ENCODE data around the gene HSPB9. TPM values are rescaled to one million over a fixed set of nuclear protein-coding genes. Genes with fewer than 3 reads are reported as not detected.
"Not testable (repeated sequence)": the region's sequence is repeated elsewhere in the genome, so short reads cannot be mapped to it uniquely, and the experiment has no call there.

HSPB9 gene
- total RNA-seq, 5 donors from 2014 or later (not counting 1 experiment from before 2014, with no cell fraction given): 0.13 to 0.18 TPM; not detected in 3

GRCh38 chr17:42142371-42142896 is 19.8 kb downstream of the HSPB9 start:
- Mint-ChIP-seq H3K9me3 (no peaks in the 10 kb centered on the region), H3K27me3 (no peaks in the 10 kb centered on the region), H3K4me3 (no peak overlapping the region), H3K27ac (no peak overlapping the region), H3K4me1 (peaks cover 20 to 64% (median 61%) of the 10 kb centered on the region in 3 donors), H3K36me3 (peaks cover 31% of the 10 kb centered on the region)
- H3K9me3 ChIP-seq: no peaks in the 10 kb centered on the region
- H3K27me3 ChIP-seq (replicated peaks in 1 of 2; ENCODE audit: control insufficient read depth in 2 of 2, extremely low read depth in 1 of 2, insufficient read depth in 2 of 2, low read length in 1 of 2): no peaks in the 10 kb centered on the region
- 91% methylated on average over 6 of the region's 7 CpGs for WGBS (ENCODE audit: insufficient coverage)
- CTCF ChIA-PET: interaction anchor here in 1 of 2 donors (1.6 kb wide), 1 partner anchor 12 kb away, joined by 3 read pairs; no protein-coding TSS in a partner anchor
- H3K4me3 ChIP-seq (ENCODE audit: control insufficient read depth in 1 of 2, extremely low read depth in 1 of 2, low read length in 1 of 2): no peak overlapping the region
- peaks cover 8 to 45% of the 10 kb centered on the region in 2 donors for H3K36me3 ChIP-seq (ENCODE audit: control insufficient read depth in 2 of 2, extremely low read depth in 1 of 2, insufficient read depth in 1 of 2, low read length in 1 of 2)
- POLR2A ChIA-PET: interaction anchor here in 1 of 2 donors (0.5 kb wide), 1 partner anchor 178 kb away, joined by 4 read pairs; no protein-coding TSS in a partner anchor
- ATAC-seq (replicated peaks in 1 of 4): no peak
- H3K27ac ChIP-seq (ENCODE audit: low read length): no peak overlapping the region
- DNase-seq: no peak
- H3K4me1 ChIP-seq (ENCODE audit: control insufficient read depth in 1 of 2, extremely low read depth in 1 of 2, insufficient read depth in 2 of 2, low read length in 2 of 2): peaks cover 0 to 32% of the 10 kb centered on the region in 2 experiments

GRCh38 chr17:42143138-42143537 is 20.5 kb downstream of the HSPB9 start:
- H3K27ac ChIP-seq (ENCODE audit: low read length); H3K27ac Mint-ChIP-seq; POLR2A ChIA-PET: not testable (repeated sequence)

GRCh38 chr17:42146911-42147607 is 24.5 kb downstream of the HSPB9 start:
- ChIA-PET POLR2A (interaction anchor here in 1 of 2 donors (0.6 kb wide), 1 partner anchor 227 kb away, joined by 3 read pairs; no protein-coding TSS in a partner anchor), CTCF (no interaction called here)
- Mint-ChIP-seq H3K9me3 (no peaks in the 10 kb centered on the region), H3K36me3 (peaks cover 28% of the 10 kb centered on the region), H3K4me1 (peaks cover 37 to 55% (median 50%) of the 10 kb centered on the region in 3 donors), H3K4me3 (no peak overlapping the region), H3K27ac (no peak overlapping the region), H3K27me3 (no peaks in the 10 kb centered on the region)
- H3K4me1 ChIP-seq (ENCODE audit: control insufficient read depth in 1 of 2, extremely low read depth in 1 of 2, insufficient read depth in 2 of 2, low read length in 2 of 2): peaks cover 0 to 24% of the 10 kb centered on the region in 2 experiments
- WGBS (ENCODE audit: insufficient coverage): 86% methylated on average over 5 of the region's 13 CpGs
- no peaks in the 10 kb centered on the region for H3K27me3 ChIP-seq (replicated peaks in 1 of 2; ENCODE audit: control insufficient read depth in 2 of 2, extremely low read depth in 1 of 2, insufficient read depth in 2 of 2, low read length in 1 of 2)
- no peak overlapping the region for H3K4me3 ChIP-seq (ENCODE audit: control insufficient read depth in 1 of 2, extremely low read depth in 1 of 2, low read length in 1 of 2)
- peaks cover 7 to 46% of the 10 kb centered on the region in 2 donors for H3K36me3 ChIP-seq (ENCODE audit: control insufficient read depth in 2 of 2, extremely low read depth in 1 of 2, insufficient read depth in 1 of 2, low read length in 1 of 2)
- no peak for ATAC-seq (replicated peaks in 1 of 4)
- no peaks in the 10 kb centered on the region for H3K9me3 ChIP-seq
- DNase-seq: no peak
- no peak overlapping the region for H3K27ac ChIP-seq (ENCODE audit: low read length)

More at GRCh38 chr17:42143138-42143537, 20.5 kb downstream of the HSPB9 start:
- not testable (repeated sequence) for H3K9me3 Mint-ChIP-seq; DNase-seq; H3K27me3 Mint-ChIP-seq; H3K4me3 ChIP-seq (ENCODE audit: control insufficient read depth in 1 of 2, extremely low read depth in 1 of 2, low read length in 1 of 2); H3K9me3 ChIP-seq; H3K27me3 ChIP-seq (replicated peaks in 1 of 2; ENCODE audit: control insufficient read depth in 2 of 2, extremely low read depth in 1 of 2, insufficient read depth in 2 of 2, low read length in 1 of 2); H3K4me3 Mint-ChIP-seq; ATAC-seq (replicated peaks in 1 of 4)
- peaks cover 8 to 47% of the 10 kb centered on the region in 2 donors for H3K36me3 ChIP-seq (ENCODE audit: control insufficient read depth in 2 of 2, extremely low read depth in 1 of 2, insufficient read depth in 1 of 2, low read length in 1 of 2)
- 95% methylated on average over 4 of the region's 4 CpGs for WGBS (ENCODE audit: insufficient coverage)
- Mint-ChIP-seq H3K4me1 (peaks cover 25 to 62% (median 60%) of the 10 kb centered on the region in 3 donors), H3K36me3 (peaks cover 33% of the 10 kb centered on the region)
- peaks cover 0 to 32% of the 10 kb centered on the region in 2 experiments for H3K4me1 ChIP-seq (ENCODE audit: control insufficient read depth in 1 of 2, extremely low read depth in 1 of 2, insufficient read depth in 2 of 2, low read length in 2 of 2)
- CTCF ChIA-PET: interaction anchor here in 1 of 2 donors (1.6 kb wide), 1 partner anchor 11 kb away, joined by 3 read pairs; no protein-coding TSS in a partner anchor

- peak overlapping the region; percentile 91 to 92 for H3K27ac Mint-ChIP-seq
- no CpG with 5 or more reads among the region's 15 CpGs for WGBS (ENCODE audit: insufficient coverage)
- H3K9me3 ChIP-seq: no peaks in the 10 kb centered on the region
- no peaks in the 10 kb centered on the region for H3K27me3 ChIP-seq (replicated peaks in 1 of 2; ENCODE audit: control insufficient read depth in 2 of 2, extremely low read depth in 1 of 2, insufficient read depth in 2 of 2, low read length in 1 of 2)
- peak overlapping the region; percentile 74 for H3K27ac ChIP-seq (ENCODE audit: low read length)
- DNase-seq: peak in 2 of 35 experiments; percentile 10 to 21
- H3K9me3 Mint-ChIP-seq: no peaks in the 10 kb centered on the region
- no peaks in the 10 kb centered on the region for H3K27me3 Mint-ChIP-seq
- ATAC-seq (replicated peaks in 1 of 4): no peak
- peaks cover 5 to 9% of the 10 kb centered on the region in 2 donors for H3K36me3 ChIP-seq (ENCODE audit: control insufficient read depth in 2 of 2, extremely low read depth in 1 of 2, insufficient read depth in 1 of 2, low read length in 1 of 2)
- ChIA-PET CTCF (interaction anchor here in 1 of 2 donors (1.0 to 1.1 kb wide), 2 partner anchors 12 to 224 kb away, joined by 3 read pairs; partner anchors contain the start of gene ODAD4), POLR2A (interaction anchor here (0.6 kb wide), 2 partner anchors 9 to 869 kb away, joined by 4 to 13 read pairs; no protein-coding TSS in a partner anchor)
- peaks cover 28 to 45% (median 44%) of the 10 kb centered on the region in 3 donors for H3K4me1 Mint-ChIP-seq
- no peaks in the 10 kb centered on the region for H3K36me3 Mint-ChIP-seq
- H3K4me1 ChIP-seq (ENCODE audit: control insufficient read depth in 1 of 2, extremely low read depth in 1 of 2, insufficient read depth in 2 of 2, low read length in 2 of 2): peaks cover 11 to 37% of the 10 kb centered on the region in 2 experiments
- peak overlapping the region; percentile 84 to 96 for H3K4me3 ChIP-seq (ENCODE audit: control insufficient read depth in 1 of 2, extremely low read depth in 1 of 2, low read length in 1 of 2)
- H3K4me3 Mint-ChIP-seq: peak overlapping the region; percentile 88 to 94 (median 92)
Observed at GRCh38 chr17:42153919-42154742, 31.5 kb downstream of the HSPB9 start.

DNA sequence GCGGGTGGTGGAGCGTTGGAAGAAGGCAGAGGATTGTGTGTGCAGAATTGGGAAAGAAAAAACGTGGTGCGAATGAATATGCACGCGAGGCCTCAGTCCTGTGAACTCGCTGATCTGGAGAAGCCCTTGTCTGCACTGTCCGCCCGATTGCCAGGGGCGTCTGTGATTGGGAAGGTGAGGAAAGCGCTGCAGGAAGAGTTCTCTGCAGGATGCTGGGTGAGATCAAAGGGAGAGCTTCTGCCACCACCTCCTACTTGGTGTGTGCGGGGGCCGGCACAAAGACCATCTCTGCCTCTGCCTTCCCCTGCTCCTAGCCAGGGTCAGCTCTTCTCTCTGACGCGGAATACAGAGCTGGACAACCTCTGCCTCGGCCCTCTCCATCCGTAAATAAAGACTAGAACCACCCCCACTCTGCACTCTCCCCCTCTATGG is 33.0 kb downstream of the HSPB9 start:
- H3K36me3 Mint-ChIP-seq: no peaks in the 10 kb centered on the region
- Histone ChIP-seq H3K27ac (ENCODE audit: low read length) (no peak overlapping the region), H3K4me3 (ENCODE audit: control insufficient read depth in 1 of 2, extremely low read depth in 1 of 2, low read length in 1 of 2) (peak overlapping the region; percentile 7 to 96), H3K9me3 (no peaks in the 10 kb centered on the region), H3K4me1 (ENCODE audit: control insufficient read depth in 1 of 2, extremely low read depth in 1 of 2, insufficient read depth in 2 of 2, low read length in 2 of 2) (peaks cover 11 to 37% of the 10 kb centered on the region in 2 experiments), H3K27me3 (replicated peaks in 1 of 2; ENCODE audit: control insufficient read depth in 2 of 2, extremely low read depth in 1 of 2, insufficient read depth in 2 of 2, low read length in 1 of 2) (no peaks in the 10 kb centered on the region), H3K36me3 (ENCODE audit: control insufficient read depth in 2 of 2, extremely low read depth in 1 of 2, insufficient read depth in 1 of 2, low read length in 1 of 2) (peaks cover 5 to 9% of the 10 kb centered on the region in 2 donors)
- H3K4me3 Mint-ChIP-seq: peak overlapping the region; percentile 88 to 94 (median 92)
- 73% methylated on average over 13 of the region's 17 CpGs for WGBS (ENCODE audit: insufficient coverage)
- CTCF ChIA-PET: no interaction called here
- no peaks in the 10 kb centered on the region for H3K27me3 Mint-ChIP-seq
- H3K4me1 Mint-ChIP-seq: peaks cover 28 to 43% (median 42%) of the 10 kb centered on the region in 3 donors
- H3K27ac Mint-ChIP-seq: peak overlapping the region in 1 of 2 donors; percentile 92
- no peak for ATAC-seq (replicated peaks in 1 of 4)
- POLR2A ChIA-PET: interaction anchor here in 1 of 2 donors (0.7 kb wide), 1 partner anchor 96 kb away, joined by 5 read pairs; no protein-coding TSS in a partner anchor
- no peaks in the 10 kb centered on the region for H3K9me3 Mint-ChIP-seq
- DNase-seq: no peak
